HG02885 (cell line): ENCODE data around the gene ABCA7.

Experiments
- ATAC-seq: cut with Tn5 transposase; IDR thresholded peaks from one replicate; pipeline ENCODE4 v1.9.1; 2021; ENCODE audit warnings: mild to moderate bottlenecking; ENCODE audit not compliant: unreplicated experiment, poor library complexity

ABCA7 gene

DNA sequence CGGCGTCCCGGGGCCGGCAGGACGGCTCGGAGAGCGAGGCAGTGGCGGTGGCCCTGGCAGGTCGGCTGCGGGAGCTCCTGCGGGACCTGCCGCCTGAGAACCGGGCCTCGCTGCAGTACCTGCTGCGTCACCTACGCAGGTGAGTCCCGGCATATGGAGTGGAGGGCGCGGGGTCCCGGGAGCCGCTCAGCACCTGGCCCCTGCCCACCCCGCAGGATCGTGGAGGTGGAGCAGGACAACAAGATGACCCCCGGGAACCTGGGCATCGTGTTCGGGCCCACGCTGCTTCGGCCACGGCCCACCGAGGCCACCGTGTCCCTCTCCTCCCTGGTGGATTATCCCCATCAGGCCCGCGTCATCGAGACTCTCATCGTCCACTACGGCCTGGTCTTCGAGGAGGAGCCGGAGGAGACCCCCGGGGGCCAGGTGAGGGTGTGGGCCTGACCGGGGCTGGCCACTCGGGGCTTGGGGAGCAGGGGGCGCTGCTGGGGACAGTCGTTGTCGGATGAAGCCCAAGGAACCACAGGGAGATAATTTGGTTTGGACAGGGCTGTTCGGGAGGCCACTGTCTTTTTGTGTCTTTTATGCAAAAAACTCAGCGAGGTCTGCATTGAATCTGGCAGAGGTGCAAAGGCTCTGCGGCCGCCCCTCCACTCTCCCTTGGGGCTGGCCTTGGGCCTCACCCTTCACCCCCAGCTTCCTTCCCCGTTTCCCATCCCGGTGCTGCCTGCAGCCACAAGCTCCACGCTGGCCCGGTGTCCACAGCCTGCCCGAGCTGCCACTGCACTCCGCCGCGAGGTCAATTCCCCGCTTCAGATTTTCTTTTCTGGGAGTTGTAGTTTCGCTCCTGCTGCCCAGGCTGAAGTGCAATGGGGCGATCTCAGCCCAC lies 43.3 kb downstream of the ABCA7 start:
- ATAC-seq = no peak

DNA sequence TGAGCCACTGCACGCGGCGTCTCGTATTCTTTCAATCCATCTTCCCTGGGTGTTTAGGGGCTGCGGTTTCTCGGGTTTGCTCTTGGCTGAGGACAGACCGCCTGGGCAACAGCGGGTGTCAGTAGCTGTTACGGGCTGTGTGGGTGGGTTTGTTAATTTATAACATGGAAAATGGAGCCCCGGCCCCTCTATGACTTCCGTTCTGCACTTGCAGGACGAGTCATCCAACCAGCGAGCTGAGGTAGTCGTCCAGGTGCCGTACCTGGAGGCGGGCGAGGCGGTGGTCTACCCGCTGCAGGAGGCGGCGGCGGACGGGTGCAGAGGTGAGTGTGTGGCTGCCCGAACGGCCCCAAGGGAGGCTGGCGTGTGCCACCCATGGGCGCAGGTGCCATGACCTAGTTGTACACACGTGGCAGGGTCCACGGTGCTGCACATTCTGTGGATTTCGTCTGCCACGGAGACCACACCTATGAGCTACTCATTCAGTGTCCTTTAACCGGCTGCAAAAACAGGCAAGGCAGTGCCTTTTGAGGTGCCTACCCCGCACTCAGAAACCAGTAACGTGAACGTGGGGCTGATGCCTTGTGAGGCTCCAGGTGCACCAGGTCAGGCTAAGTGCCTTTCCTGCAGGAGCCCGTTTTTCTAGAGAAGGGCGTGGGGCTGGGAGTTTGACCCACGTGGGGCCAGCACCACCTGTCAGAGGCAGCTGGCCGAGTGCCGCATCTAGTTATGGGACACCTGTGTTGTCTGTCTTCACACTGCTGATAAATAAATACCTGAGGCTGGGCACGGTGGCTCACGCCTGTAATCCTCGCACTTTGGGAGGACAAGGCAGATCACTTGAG lies 44.3 kb downstream of the ABCA7 start:
- no peak for ATAC-seq

DNA sequence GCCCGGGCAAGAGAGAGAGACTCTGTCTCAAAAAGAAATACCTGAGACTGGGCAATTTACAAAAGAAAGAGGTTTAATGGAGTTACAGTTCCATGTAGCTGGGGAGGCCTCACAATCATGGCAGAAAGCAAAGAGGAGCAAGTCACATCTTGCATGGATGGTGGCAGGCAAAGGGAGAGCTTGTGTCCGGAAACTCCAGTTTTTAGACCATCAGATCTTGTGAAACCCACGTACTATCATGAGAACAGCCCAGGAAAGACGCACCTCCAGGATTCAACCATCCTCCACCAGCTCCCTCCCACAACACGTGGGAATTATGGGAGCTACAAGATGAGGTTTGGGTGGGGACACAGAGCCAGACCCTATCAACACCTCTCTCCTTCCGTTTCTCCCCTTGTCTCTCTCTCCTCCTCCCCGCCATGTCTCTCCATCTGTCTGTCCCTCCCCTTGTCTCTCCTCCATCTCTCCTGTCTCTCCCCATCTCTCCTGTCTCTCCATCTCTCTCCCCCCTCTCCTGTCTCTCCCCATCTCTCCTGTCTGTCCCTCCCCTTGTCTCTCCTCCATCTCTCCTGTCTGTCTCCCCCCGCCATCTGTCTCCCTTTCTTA lies 45.2 kb downstream of the ABCA7 start:
- ATAC-seq = no peak

DNA sequence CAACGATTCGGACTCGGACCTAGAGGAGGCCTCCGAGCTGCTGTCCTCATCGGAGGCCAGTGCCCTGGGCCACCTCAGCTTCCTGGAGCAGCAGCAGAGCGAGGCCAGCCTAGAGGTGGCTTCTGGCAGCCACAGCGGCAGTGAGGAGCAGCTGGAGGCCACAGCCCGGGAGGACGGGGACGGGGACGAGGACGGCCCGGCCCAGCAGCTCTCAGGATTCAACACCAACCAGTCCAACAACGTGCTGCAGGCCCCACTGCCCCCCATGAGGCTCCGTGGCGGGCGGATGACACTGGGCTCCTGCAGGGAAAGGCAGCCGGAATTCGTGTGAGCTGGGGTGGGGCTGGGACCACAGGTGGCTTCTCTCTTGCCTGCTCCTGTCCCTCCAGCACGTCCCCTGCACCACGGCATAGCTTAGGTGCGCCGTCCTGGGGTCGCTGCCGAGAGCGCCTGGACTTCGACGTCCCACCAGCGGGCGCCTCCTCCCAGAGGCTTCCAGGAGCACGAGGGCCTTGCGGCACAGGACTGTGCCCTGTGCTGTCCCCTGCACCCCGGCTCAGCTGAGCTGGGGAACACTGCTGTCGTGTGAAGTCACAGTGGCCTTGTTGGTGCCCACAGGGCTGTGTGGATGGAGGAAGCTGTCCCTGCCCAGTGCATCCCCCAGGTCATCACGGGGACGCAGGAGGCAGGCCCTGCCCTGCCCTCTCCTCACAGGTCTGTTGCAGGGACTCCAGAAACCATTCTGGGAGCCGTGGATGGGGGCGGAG lies 46.0 kb downstream of the ABCA7 start:
- ATAC-seq = no peak

DNA sequence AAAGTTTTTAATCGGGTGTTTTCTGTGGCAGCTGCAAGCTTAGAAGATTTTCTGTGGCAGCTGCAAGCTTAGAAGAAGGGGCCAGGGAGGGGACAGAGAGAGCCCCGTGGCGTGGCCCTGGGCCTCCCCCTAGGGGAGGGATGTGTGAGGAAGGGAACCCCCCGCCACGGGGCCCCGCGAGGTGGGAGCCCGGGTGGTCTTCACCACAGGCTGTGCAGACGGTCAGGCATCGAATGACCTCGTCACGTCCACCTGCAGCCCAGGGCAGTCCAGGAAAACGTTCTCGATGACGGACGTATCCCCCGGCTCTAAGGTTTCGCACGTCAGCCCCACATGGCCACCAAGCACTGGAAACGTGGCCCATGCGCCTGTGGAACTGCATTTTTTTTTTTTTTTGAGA lies 46.7 kb downstream of the ABCA7 start:
- ATAC-seq = no peak

DNA sequence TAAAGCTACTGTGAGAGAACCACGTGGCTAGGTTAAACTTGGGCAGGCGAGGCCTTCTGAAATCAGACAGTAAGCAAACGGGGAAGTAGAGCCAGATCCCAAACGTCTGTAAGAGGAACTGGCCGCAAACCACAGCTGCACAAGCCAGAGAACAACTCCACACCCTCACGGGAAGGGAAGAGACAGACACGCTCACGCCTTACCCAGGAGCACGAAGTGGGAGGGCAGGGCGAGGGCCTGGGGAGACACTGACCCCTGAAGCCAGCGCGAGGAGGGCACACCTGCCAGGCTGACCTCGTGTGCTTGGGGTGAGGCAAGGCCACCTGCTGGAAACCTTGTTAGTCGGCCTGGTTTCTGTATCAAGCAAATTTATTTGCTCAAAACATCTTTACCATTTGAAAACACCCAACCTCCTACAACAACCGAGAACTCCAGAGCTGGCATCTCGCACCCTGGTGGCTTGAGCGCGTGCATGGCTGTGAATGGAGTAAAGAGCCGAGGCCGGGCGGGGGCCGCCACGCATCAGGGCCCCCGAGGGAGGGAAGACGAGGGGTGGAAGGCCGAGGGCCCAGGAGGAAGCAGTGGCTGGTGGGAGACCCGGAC lies 48.0 kb downstream of the ABCA7 start:
- ATAC-seq = no peak

DNA sequence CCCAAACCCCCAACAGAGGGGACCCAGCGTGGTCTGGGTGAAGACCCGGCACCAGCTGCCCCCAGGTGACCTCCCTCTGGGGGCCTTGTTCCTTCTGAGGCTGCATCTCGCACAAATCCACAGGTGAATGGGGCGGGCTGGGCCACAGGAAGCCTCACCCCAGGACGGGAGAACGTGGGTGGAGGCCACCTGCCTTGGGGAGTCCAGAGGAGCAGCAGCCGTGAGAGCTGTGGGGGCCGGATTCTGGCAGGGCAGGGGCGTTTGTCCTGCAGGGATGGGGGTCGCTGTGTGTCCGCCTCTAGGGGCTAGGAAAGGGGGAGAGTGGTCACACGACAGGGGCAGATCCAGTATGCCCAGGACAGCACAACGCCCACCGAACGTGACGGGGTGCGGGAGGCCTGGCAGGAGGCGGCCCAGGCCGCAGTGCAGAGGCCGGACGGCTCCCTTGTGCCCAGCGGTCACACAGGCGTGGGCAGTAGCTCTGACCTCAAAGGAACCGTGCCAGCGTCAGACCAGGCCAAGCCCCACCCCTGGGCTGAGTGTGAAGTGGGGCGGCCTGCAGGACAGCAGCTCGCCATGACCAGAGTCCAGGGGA lies 48.6 kb downstream of the ABCA7 start:
- ATAC-seq = no peak

DNA sequence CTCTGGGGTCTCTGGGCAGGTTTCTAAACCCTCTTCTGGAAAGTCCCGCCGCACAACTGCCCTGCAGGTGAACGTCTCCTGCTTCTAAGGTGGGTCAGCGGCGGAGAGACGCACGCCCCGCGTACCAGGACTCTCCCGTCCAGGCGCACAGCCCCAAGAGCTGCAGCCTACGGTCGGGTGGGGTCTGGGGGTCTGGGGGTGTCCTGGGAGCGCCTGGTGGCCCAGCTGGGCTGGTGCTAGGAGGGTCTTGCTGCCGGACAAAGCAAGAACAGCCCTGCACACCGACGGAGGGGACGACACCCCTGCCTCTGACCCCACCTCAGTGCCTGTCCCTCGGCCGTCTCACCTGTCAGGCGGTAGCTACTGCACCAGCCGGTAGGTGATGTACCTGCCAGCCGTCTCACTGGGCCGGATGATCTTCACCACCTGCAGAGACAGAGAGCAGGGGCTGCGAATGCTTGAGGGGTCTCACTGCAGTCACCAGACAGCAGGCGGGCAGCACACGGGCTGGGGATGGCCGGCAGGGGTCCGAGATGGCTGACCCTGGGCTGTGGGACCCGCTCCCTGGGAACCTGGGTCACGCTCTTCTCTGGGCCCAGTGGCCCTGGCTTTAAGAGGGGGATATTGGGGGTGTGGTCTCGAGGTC lies 49.3 kb downstream of the ABCA7 start:
- ATAC-seq = no peak

DNA sequence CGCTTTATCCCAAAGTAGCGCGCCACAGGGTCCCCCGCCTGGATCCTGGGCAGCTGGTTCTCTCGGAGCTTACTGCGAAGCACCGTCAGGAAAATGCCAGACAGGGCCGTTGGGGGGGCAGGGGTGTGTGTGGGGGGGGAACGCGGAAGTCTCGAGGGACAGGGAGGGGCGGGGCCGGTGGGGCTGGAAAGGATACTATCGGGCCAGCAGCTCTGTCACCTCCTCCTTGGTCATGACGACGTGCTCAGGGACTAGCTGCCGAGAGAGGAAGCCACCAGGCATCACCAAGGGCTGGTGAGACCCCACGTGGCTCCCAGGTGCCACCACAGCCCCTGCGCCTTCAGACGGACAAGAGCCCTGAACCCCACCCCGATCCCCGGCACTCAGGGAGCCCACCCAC lies 50.0 kb downstream of the ABCA7 start:
- no peak for ATAC-seq

DNA sequence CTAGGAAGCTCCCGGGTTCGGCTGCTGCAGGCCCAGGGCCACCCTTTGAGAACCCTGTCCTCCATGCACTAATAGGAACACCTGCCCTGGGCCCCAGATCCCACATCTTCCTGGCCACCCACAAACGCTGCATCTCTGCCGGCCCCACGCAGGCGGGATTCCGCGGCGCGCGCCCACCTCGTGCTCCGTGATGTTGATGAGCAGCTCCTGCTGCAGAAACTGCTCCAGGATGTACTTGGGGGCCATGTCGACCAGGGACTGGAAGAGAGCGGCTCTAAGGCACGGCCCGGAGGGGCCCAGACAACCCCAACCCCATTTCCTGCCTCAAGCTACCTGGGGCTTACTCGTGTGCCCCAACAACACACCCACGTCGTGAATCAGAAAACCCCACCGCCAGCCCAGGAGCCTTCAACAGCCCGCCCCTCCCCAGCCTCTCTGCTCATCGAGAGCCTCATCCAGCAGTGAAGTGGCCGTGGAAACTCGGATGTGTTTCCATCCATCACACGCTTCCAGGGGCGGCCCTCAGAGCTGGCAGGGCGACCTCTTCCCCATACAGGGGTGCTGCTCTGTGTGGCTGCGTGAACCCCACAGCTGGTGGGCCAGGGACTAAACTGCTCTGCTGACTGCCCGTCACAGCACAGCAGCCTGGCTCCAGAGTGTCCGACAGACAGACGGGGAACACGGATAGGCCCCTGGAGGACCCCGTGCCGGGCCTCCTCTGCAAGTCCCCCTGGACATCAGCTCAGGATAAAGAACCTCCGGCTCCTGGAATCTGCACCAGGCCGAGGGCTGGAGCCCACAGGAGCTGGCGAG lies 51.0 kb downstream of the ABCA7 start:
- ATAC-seq = no peak

DNA sequence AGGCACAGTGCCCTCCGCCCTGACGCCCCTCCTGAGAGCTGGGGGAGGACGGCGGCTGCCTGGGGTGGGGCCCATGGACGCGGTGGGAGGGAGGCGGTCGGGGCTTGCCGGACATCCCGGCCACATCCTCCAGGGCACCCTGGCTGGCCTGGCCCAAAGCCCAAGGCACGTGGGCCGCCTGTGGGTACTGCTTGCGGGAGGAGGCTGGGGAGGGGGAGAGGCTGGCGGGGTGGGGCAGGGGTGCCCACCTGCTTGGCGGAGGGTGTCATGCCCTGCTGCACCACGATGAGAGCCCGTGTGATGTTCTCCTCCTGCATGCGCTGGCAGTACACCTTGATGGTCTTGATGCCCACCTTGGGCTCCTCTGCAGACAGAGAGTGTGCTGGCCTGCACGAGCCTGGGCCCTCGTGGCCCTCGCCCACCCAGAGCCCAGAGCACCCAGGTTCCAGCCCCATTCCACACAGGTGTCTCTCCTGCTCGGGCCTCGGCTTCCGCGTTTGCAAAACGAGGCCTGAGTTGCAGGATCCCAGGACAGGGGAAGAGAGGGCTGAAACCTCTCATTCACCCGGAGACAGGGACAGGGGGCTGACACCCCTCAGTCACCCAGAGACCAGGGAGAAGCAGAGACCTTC lies 51.8 kb downstream of the ABCA7 start:
- no peak for ATAC-seq

DNA sequence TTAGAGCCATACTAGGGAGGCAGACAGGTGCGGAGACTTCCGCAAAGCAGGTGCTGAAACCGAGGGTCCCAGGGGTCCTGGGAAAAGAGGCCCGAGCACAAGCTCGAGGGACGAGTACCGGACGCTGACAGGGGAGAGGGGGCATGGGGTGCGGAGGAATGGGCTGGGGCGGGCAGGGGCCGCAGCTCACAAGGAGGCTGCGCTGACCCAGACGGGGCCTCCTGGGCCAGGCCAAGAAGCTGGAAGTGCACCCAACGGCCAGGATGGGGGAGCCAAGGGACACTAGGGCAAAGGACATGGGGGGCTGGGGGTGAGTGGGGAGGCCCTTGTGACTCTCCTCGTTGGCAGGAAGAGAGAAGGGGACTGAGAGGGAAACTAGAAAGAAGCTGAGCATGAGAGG lies 53.4 kb downstream of the ABCA7 start:
- ATAC-seq = no peak

DNA sequence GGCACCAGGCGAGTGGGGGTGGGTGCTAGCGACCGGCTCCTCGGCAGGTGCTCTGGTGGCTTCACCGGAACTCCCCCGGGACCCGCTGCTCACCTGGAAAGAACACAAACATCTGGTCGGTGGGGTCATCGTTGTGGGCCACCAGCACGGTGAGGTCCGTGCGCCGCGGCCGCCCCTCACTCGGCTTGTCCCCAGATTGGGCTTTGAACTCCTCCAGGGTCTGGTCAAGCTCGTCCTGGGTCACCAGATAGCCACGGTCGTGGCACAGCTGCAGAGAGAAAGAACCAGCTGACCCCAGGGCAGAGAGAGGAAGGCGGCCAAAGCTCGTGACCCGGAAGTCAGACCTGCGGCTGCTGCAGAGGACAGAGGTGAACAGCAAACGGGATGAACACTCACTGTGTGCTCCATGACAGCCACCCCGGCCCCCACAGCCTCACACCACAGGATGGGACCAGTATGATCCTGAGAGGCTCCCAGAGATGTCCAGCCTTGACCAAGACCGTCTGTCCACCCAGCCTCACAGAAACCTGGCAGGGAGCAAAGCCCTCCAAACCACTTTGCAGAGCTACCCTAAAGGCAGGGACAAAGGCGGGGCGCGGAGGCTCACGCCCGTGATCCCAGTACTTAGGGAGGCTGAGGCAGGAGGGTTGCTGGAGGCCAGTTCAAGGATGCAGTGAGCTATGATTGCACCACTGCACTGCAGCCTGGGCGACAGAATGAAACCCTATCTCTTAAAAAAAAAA lies 54.1 kb downstream of the ABCA7 start:
- no peak for ATAC-seq

DNA sequence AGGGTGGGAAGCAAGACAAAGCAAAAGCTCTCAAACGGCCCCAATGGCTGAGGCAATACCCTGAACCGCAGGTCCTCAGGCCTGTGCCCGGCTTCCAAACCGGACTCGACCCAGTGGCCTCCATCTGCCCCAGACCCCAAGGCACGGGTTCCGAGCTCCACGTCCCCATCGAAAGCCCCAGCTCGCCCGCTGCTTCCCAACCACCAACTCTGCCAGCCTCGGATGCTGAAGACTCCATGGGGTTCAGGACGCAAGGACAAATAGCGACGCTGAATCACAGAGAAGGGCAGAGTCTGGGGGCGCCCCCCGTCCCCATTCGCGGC lies 54.7 kb downstream of the ABCA7 start:
- no peak for ATAC-seq

DNA sequence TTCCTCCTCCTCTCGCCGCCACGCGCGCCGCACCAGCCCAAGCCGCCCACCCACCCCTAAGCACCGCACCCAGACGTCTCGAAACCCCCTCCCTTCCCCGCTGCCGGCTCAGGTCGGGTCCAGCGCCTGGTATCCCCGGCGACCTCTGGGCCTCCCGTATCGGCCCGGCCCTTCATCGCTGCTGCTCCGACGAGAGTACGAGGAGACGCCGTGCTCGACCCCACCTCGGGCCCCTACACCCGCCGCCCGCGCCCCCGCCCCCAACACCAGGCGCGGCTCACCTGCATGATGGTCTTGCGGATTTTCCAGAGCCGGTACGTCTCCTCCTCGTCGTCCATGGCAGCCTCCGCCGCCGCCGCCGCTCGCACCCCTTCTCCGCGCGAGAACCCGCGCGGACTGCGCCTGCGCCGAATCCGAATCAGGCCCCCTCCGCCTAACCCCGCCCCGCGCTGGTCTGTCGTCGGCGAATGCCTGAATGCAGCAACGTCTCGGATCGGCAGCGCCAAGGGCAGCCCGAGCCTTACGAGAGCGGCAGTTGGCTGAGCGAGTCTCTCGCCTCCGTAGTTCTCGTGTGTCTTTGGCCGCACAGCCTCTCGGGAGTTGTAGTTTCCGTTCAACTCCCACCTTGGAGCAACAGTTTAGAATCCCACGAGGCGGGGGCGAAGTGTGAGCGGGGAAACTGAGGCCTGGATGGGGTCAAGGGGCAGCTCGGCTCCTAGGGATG lies 55.2 kb downstream of the ABCA7 start, which contains the start of gene POLR2E:
Gene POLR2E (minus strand): TSS at position 398 of the 724 bp plus-strand sequence. CDS start 60 bp downstream, at position 338.
- peak; percentile 87 for ATAC-seq

DNA sequence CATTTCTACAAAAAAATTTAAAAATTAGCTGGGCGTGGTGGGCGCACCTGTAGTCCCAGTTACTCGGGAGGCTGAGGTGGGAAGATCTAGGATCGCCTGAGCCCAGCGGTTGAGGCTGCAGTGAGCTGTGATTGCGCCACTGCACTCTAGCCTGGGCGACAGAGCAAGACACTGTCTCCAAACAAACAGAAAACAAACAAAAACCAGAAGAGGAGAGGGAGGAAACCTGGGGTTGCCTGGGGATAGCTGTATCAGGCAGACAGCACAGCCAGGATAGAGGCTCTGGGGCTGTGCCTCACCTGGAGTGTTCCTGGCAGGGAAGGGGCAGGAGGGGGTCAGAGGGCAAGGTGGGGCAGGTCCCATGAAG lies 57.9 kb downstream of the ABCA7 start:
- ATAC-seq = no peak
